Measurements from ENCODE around the gene HS6ST3.

GRCh38 chr13:96086736-96087135, 3.2 kb upstream of the HS6ST3 start:
- TF ChIP-seq CTCF (IDR thresholded peaks at IDR 0.05) (no peak), EP300 (IDR thresholded peaks at IDR 0.05) (no peak), POLR2AphosphoS5 (IDR thresholded peaks at IDR 0.05) (no peak), POLR2A (IDR thresholded peaks at IDR 0.05) (no peak)
